Stimulated activated CD8-positive, alpha-beta memory T cell treated with anti-CD3 and anti-CD28 coated beads, Interleukin-12 subunit alpha, Interleukin-12 subunit beta, amount 100 ng/mL, for 1 hour (primary cell): ENCODE results near the gene AGRN.
"Not testable (repeated sequence)": the region's sequence is repeated elsewhere in the genome, so short reads cannot be mapped to it uniquely, and the experiment has no call there.

ENCODE experiments used
- DNase-seq: peaks from one replicate; pipeline ENCODE4 v3.0.0-alpha.2; 2020; ENCODE audit warnings: low read depth

The AGRN gene

GRCh38 chr1:981955-982558 is 37.9 kb upstream of the AGRN start, which contains the start of gene PERM1:
Gene PERM1 (minus strand): TSS chr1:982093. CDS start chr1:981029, 1,064 bp downstream.
- no peak for DNase-seq

GRCh38 chr1:982765-983436 is 37.0 kb upstream of the AGRN start:
- DNase-seq, result no peak

DNA sequence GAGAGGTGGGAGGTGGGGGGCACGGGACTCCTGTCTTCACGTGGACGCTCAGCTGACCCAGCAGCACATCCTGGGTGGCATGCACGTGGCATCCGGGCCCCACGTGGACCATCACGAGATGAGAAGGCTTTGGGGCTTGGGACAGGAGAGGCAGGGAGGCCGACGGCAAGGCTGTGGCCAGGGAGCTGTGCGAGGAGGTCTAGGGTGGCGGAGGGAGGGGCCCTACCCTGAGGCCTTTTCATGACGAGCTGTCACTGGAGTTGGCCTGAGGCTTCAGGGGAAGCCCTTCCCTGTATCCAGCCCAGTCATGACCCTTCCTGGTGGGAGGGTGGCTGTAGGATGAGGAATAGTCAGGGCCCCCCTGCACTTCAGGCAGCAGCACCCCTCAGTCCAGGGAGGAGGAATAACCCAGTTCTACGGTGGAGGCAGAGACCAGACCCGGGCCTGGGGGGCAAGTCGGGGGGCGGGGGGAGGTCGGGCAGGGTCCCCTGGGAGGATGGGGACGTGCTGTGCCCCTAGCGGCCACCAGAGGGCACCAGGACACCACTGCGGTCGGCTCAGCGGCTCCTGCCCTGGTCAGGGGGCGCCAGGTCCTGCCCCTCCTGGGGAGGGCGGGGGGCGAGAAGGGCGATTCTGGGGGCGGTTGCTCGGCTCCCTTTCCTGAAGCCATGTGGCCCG is 36.0 kb upstream of the AGRN start:
- peak; percentile 44 for DNase-seq

DNA sequence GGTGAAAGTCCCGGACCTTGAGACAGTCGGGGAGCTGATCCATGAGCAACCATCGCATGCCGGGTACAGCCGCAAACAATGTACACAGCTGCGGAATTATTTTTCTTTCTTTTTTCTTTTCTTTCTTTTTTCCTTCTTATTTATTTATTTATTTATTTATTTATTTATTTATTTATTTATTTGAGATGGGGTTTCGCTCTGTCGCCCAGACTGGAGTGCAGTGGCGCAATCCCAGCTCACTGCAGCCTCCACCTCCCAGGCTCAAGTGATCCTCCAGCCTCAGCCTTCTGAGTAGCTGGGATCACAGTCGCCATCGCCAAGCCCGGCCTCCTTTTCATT is 35.5 kb upstream of the AGRN start:
- no peak for DNase-seq

GRCh38 chr1:985126-985525 is 34.8 kb upstream of the AGRN start:
- DNase-seq, result no peak

DNA sequence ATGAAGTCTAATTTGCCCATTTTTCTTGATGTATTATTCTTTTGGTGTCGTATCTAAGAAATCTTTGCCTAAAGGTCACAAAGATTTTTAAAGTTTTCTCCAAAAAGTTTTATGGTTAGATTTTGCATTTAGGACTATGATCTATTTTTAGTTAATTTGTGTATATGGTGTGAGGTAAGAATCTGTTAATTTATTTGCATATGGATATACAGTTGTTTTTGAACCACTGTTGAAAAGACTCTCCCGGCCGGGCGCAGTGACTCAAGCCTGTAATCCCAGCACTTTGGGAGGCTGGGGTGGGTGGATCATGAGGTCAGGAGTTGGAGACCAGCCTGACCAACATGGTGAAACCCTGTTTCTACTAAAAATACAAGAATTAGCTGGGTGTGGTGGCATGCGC is 31.9 kb upstream of the AGRN start:
- DNase-seq, result not testable (repeated sequence)

DNA sequence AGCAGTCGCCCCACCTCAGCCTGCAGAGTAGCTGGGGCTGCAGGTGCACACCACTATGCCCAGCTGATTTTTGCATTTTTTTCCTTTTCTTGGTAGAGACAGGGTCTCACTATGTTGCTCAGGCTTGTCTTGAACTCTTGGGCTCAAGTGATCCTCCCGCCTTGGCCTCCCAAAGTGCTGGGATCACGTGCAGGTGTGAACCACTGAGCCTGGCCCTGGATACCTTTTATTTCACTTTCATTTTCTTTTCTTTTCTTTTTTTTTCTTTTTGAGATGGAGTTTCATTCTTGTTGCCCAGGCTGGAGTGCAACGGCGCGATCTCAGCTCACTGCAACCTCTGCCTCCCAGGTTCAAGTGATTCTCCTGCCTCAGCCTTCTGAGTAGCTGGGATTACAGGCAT is 28.6 kb upstream of the AGRN start:
- not testable (repeated sequence) for DNase-seq

- no peak for DNase-seq
Observed at GRCh38 chr1:991895-992294, 28.0 kb upstream of the AGRN start.

DNA sequence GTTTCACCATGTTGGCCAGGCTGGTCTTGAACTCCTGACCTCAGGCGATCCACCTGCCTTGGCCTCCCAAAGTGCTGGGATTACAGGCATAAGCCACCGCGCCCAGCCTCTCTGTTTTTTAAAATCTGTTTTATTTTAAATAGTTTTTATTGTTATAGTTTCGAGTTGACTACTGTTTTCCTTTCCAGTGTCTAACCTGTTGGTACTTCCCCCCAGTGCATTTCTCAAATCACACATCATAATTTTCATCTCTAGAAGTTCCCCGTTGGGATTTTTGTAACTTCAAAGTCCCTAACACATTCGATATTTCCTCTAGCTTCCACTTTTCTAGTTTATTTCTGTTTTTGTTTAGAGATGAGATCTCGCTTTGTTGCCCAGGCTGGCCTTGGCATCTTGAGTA is 27.6 kb upstream of the AGRN start:
- no peak for DNase-seq

- DNase-seq, result no peak
Observed at GRCh38 chr1:993379-993995, 26.4 kb upstream of the AGRN start.

DNA sequence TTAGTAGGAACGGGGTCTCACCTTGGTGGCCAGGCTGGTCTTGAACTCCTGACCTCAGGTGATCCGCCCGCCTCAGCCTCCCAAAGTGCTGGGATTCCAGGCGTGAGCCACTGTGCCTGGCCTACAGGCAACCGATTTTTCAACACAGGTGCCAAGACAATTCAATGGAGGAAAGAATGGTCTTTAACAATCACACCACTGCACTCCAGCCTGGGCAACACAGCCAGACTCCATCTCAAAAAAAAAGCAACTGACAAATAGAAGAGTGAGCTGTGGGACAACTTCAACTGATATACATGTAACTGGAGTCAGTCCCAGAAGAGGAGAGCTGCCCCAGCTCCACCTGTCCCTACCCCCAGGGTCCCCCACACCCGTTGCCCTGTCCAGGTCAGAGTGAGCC is 25.4 kb upstream of the AGRN start:
- DNase-seq, result not testable (repeated sequence)

GRCh38 chr1:995665-996633 is 24.0 kb upstream of the AGRN start:
- no peak for DNase-seq

GRCh38 chr1:996851-997712 is 22.8 kb upstream of the AGRN start:
- DNase-seq, result no peak

- no peak for DNase-seq
Observed at GRCh38 chr1:997713-997992, 22.3 kb upstream of the AGRN start.

DNA sequence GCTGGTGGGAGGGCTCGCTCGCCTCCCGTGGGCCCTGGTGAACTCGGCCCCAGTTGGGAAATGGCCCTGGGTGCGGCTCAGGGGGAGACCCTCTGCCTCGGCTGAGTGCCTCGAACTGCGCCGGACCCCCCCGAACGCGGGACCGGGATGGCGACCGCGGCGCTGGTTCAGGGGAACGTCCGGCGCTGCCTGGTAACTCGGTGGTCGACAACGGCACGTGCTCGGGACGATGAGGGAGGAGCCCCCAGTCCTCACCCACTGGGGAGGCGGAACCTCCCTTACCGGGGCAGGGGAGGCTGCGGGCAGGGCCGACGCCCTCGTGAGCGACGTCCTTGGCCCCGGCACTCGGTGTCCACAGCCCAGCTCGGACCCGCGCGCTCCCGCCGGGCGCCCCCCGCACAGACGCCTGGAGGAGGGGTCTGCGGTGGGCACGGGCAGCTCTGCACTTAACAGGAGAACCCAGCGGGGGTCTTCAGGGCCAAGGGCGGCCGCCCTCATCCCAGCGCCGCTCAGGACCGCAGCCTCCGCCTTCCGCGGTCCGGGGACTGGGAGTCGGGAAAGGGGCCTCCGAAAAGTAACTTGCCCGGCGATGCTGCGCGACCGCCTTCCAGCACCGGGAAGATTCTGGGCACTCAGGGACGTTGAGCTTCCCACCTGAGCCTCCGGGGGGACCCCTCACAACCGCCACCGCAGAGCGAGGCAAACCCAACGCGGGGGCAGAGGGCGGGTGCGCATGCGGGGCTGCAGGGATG is 21.8 kb upstream of the AGRN start:
- DNase-seq, result no peak

DNA sequence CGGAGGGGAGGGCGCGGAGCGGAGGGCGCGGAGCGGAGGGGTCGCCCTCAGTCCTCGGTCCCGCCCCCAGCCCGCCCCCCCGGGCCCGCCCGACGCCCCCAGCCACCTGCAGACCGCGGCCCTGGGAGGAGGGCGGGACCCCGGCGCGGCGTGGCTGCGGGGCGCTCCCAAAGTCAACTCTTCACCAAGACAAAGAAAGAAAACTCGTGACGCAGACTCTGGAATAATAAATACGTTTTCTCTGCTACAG is 21.2 kb upstream of the AGRN start:
- no peak for DNase-seq

DNA sequence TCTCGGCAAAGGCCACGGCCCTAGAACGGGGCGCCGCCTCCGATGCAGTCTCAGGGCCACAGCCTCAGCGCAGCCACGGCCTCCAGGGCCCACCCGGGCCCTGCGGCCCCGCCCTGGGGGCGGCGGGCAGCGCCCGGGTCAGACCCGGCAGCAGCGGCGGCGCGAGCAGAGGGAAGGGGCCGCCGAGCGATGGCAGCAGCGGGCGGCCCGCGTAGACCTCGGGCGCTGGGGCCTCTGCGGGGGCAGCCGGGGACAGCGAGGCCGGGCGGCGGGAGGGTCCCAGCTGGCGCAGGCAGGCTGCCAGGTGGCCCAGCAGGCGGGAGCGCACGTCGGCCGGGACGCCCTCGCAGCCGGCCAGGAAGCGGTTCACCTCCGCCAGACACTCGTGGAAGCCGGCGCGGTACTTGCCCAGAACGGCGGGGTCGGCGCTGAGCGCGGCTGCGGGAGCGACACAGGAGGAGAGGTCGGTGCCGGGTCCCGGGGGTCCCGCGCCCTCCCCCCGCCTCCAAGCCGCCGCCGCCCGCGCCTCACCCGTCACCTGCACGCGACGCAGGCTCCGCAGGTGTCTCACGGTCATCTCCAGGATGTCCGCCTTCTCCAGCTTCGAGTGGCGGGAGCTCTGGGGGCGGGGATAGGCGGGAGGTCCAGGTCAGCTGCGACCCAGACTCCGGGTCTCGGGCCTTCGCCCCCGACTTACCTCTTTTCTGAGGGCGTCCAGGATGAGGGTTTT is 20.8 kb upstream of the AGRN start:
- DNase-seq, result no peak

DNA sequence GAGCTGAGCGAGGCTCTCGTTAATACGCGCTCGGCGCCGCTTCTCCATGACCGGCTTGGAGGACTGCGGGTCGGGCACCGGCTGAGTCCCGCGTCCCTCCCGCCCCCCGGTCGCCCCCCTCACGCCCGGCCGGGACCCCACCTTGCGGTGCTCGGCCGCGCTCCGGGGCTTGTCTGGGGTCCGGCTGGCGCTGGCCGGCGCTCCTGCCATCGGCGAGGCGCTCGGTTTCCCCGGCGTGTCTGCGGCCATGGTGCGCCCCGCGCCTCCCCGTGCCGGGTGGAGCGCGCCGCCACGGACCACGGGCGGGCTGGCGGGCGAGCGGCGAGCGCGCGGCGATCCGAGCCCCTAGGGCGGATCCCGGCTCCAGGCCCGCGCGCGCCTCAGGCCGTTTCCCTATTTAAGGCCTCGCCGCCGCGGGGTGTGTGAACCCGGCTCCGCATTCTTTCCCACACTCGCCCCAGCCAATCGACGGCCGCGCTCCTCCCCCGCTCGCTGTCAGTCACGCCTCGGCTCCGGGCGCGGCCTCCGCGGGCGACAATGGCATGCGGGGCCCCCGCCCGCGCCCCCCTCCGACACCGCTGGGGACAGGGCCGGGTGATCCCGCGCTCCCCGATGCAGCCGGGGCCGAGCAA is 20.1 kb upstream of the AGRN start, which contains the start of gene HES4:
HES4 (minus strand) TSS at position 373 of the 632 bp plus-strand sequence; CDS start at position 249, 124 bp downstream.
- no peak for DNase-seq

DNA sequence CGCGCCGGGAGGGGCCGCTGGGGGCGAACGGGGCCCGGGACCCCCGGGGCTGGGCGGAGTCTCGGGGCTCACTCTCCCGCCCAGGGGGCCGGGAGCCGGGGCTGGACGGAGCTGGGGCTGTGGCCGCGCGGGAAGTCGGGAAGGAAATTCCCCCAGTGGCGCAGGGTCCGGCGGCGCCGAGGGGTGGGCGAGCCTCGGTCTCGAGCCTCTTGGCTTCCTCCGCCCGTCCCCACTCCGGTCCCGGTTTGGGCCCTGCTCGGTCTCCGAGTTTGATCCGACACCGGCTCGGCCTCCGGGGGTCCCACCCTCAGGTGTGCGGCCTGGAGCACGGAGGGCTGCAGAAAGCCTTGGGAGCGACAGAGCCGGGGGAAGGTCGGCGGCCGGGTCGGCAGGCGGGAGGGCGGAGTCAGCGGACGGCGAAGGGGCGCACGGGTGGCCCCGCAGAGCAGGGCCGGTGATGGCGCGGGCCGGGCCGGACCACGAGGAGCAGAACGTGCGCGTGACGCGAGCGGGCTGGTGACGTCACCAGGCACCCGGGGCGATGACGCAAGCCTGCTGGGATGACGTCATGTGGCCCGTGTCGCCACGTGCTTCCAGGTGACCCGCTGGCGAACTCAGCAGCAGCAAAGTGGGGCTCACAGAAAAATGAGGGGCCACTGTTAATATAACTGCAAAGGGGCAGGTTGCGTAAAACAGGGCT is 19.4 kb upstream of the AGRN start:
- DNase-seq, result no peak
